Choroid plexus epithelial cell (primary cell): ENCODE measurements around the gene CFAP299.

Experiments used
- DNase-seq: peaks from one replicate; pipeline ENCODE4 v3.0.0-alpha.2; 2010; ENCODE audit warnings: low read depth
- H3K4me3 ChIP-seq: 2 replicates; pipeline ENCODE4 v1.5.1; 2011; ENCODE audit warnings: low read depth, mild to moderate bottlenecking, control low read depth, low read length, moderate library complexity
- CTCF ChIP-seq: conservative IDR thresholded peaks from 2 replicates; pipeline ENCODE4 v1.5.1; 2011; ENCODE audit warnings: low read depth, mild to moderate bottlenecking, control low read depth, inconsistent platforms, low read length, moderate library complexity

Gene CFAP299

DNA sequence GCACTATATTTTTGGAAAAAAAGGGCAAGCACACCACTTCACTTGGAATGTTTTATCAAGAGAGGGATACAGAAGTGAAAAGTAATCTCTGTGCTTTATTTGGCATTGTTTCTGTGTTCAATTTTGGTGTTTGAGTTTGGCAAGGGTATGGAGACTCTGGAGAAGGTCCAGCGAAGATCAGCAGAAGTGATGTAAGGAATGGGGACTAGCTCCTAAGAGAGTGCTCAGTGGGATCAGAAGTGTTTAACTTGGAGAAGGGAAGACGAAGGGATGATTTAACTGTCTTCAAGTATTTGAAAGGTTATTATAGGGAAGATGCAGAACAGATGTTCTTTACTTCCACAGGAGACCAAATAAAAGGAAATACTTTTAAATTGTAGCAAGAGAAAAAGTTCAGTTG, 74.3 kb downstream of the CFAP299 start:
- TF ChIP-seq CTCF, result no peak
- no peak for DNase-seq
- H3K4me3 ChIP-seq, result no peak overlapping the region

DNA sequence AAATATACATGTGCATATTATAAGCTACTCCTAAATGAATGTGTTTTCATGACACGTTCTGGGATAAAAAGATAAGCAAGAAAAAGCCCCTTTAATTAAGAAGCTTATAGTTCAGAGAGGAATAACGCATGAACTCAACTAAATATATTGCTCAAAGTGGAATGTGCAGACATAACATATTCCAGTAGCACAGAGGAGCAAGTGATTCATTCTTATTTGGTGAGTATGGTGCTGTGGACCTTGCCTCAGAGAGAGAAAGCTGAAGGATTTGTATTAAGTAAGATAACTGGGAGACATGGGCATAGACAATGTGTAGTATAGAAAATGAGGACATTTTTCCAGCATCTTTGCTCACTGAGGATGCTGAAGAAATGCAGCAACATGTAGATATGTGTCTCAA, 76.8 kb downstream of the CFAP299 start:
- no peak for TF ChIP-seq CTCF
- no peak overlapping the region for H3K4me3 ChIP-seq
- no peak for DNase-seq

GRCh38 chr4:80413086-80413485, 77.6 kb downstream of the CFAP299 start:
- no peak for DNase-seq
- H3K4me3 ChIP-seq, result no peak overlapping the region
- no peak for TF ChIP-seq CTCF

- H3K4me3 ChIP-seq, result no peak overlapping the region
- no peak for DNase-seq
- no peak for TF ChIP-seq CTCF
Measured at GRCh38 chr4:80417019-80417418, 81.5 kb downstream of the CFAP299 start.

DNA sequence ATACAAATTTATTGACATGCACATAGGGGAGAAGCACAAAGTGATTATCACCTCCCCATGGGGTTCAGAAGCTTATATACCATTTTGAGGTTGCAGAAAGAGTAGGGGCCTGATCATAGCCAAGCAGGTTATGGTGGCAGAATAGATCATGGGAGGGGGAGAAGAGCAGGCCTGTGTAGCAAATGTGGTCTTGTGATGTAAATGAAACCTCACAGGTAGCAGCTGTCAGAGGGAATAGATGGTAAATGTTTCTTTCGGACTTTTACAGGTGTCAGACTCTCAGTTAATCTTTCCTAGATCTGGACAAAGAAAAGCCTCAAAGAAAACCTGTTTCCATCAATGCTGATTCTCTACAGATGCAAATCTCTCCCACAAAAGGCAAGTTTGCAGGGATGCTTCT, 84.4 kb downstream of the CFAP299 start:
- no peak for DNase-seq
- no peak for TF ChIP-seq CTCF

GRCh38 chr4:80420638-80421037, 85.1 kb downstream of the CFAP299 start:
- no peak overlapping the region for H3K4me3 ChIP-seq
- TF ChIP-seq CTCF, result no peak
- no peak for DNase-seq

More for the DNA sequence above, 84.4 kb downstream of the CFAP299 start:
- no peak overlapping the region for H3K4me3 ChIP-seq

GRCh38 chr4:80422727-80423404, 87.3 kb downstream of the CFAP299 start:
- H3K4me3 ChIP-seq, result no peak overlapping the region
- no peak for TF ChIP-seq CTCF
- no peak for DNase-seq
